GM19043 (cell line): Measurements from ENCODE around the gene MRPL23.

Experiments
- ATAC-seq: cut with Tn5 transposase; IDR thresholded peaks from one replicate; pipeline ENCODE4 v1.9.1; 2021; ENCODE audit warnings: low read depth; ENCODE audit not compliant: unreplicated experiment

The MRPL23 gene

DNA sequence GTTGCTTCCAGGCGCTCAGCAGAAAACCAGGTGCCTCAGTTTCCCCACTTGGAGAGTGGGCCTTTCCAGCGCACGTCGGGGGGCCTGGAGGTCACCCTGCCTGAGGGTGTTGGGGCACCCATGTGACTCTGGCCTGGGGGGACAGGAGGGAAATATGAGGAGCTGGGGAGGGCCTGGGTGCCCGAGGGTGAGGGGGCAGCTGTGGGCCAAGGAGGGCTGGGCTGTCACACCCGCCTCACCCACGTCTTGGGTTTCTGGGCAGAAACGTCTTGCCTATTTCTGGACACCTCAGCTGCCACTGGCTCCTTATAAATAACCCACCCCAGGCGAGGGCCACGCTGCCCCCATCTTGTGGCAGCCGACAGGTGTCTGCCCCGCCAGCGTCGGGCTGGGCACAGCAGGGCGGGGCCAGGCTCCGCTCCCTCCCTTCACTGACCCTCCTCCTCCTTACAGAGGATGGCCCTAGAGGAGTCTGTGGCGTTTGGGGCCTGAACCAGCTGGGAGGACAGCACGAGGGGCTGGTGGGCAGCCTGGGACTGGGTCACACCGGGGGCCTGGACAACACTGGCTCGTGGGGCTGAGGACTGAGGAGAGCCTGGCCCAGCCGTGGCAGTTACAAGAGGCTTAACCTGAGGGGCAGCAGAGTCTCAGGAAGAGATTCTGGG lies 26.1 kb upstream of the MRPL23 start:
- ATAC-seq: no peak

DNA sequence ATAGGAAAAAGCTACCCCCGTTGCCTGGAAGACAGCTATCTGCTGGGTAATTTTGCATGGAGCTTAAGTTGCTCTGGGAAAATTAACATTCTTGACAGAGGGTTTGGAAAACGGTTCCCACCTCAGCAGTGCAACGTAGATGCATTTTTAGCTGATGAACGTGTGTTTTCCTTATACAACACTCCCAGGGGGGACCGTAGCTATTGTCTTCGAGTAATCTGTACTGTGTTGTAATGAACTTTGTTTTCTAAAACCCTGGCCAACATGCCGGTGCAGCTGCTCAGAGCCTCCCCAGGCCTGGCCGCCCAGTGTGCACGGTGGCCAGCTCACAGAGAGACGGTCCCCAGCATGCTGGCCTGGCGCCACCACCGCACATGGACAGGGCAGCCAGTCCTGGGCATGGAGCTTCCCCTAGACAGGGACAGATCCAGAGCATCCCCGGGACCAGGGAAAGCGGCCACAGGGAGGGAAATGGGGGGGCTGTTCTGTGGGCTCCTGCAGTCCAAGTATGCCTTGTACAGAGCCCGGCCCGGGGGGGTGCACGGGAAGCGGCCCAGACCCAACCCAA lies 25.5 kb upstream of the MRPL23 start:
- no peak for ATAC-seq

DNA sequence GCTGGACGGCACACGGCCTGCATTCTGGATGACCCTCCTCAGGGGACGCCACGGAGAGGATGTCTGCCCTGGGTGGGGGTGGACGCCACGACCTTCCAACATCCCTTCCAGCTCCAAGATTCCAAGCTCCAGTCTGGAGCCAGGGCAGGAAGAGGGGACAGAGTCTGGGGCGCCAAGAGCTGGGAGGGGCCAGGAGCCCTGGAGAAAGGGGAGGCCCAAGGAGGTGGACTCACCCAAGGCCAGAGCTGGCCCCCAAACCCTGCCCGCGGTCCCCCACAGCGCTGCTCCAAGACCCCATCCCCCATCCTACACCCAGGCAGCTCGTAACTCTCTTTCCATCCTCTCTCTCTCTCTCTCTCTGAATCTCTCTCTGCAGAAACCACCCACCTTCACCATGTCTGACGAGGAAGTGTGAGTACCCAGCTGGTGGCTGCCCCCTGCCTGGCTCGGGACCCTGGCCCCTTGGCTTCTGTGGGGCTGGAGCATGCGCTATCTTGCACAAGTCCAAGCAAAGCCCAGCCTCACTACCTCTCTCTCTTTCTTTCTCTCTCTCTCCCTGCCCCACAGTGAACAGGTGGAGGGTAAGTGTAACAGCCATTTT lies 24.6 kb upstream of the MRPL23 start:
- no peak for ATAC-seq

DNA sequence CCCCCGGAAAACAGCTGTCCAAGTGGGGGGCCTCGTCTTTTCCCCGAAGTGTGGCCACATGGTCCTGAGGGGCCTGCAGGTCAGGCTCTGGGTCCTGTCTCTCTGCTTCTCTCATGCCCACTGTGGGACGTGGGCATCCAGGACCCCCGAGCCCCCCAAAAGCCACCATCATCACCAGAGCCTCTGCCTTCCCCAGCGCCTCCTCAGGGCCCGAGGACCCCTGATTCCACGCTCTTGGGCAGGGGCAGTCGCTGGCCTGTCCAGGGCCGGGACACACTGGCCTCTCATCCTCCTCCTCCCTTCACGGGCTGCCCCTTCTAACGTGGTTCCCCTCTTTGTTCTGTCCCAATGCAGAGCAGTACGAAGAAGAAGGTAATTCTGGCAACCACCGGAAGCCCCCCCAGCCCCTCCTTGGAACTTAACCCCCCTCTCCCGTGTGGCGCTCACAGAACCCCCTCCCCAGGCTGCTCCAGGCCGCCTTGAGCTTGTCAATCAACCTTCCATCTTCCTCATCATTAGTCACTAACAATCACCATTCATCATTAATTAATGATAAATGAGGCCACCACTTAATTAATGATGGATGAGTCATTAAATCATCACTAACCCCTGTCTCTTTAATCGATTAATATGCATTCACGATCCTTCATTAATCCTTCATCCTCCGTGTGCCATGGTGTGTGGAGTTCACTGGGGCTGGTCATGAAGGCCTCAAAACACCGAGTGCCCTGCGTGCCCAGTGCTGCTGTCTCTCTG lies 23.8 kb upstream of the MRPL23 start:
- no peak for ATAC-seq

DNA sequence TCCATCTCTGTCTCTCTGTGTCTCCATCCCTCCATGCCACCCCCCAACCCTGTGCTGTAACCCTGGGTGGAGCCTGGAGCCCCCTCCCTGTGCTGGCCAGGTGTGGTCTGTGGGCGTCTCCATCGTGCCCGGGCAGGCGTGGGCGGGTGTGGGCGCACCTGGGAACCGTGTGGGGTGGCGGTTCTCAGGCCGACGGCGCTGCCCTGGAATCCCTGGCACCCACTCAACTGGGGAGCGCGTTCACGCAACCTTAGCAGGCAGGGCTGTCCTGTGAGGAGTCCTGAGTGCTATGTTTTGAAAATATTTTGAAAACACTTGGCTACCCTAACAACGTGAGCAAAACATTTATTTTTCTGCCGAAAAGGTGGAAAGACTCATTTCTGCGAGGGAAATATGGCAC lies 23.0 kb upstream of the MRPL23 start:
- ATAC-seq: no peak

DNA sequence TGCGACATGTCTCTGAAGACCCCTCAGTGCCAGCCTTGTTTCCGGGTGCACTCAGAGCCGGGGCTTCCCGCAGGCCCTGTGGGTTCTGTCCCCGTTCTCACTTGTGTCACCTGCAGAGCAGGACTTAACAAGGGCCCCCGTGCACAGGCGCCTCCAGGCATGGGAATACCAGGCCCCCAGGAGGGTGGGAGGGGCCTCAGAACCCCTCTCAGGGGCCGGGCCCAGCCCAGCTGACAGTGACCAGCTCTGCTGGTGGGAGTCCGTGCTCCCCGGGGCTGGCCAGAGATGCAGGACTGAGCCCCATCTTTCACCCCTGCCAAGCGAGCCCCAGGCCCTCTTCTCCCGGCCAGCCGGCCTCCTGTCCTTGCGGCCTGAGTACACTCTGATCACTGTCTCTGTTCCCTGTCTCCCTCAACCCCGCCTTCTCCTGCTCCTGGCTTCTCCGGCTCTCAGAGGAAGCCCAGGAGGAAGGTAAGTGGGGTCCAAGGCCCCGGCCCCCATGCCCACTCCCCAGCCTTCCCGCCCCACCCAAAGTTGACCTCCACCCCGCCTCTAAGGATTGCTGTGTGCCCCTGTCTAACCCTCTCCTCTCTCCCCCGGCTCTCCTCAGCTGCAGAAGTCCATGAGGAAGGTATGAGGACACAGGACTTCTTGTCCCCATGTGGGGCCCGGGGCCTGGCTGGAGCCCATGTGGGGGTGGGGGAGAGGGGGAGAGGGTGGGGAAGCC lies 22.3 kb upstream of the MRPL23 start:
- ATAC-seq: no peak

DNA sequence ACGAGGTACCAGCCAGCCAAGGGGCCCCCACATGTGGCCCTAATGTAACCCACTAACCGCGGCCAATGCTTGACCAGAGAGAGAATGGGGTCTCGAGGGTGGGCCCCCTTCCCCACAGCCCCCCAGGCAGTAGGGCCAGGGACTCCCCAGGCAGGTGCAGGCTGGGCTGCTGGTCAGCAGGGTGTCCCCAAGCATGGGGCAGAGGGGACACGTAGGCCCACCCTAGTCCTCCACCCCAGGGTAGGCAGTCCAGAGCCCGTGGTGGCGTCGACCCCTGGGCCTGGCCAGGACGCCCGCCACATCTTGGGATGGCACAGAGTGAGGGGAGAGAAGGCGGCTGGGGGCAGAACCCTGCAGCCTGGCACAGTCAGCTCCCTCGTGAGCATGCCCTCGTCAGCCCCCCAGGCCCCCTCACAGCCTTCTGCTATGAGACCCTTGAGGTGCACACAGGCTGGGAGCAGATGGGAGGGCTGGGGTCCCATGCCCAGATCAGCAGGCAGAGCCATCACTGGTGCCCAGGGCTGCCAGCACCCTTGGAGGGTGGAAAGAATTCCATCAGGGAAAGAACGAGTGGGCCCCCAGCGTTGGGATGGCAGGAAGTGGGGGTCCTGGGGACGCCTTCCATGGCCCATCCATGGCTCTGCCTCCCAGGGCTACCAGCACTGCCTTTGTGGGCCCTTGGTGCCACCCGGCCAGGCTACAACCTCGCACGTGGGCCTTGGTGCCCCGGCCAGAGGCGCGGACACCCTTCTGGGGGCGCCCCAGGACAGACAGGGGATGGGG lies 21.6 kb upstream of the MRPL23 start:
- ATAC-seq: no peak

DNA sequence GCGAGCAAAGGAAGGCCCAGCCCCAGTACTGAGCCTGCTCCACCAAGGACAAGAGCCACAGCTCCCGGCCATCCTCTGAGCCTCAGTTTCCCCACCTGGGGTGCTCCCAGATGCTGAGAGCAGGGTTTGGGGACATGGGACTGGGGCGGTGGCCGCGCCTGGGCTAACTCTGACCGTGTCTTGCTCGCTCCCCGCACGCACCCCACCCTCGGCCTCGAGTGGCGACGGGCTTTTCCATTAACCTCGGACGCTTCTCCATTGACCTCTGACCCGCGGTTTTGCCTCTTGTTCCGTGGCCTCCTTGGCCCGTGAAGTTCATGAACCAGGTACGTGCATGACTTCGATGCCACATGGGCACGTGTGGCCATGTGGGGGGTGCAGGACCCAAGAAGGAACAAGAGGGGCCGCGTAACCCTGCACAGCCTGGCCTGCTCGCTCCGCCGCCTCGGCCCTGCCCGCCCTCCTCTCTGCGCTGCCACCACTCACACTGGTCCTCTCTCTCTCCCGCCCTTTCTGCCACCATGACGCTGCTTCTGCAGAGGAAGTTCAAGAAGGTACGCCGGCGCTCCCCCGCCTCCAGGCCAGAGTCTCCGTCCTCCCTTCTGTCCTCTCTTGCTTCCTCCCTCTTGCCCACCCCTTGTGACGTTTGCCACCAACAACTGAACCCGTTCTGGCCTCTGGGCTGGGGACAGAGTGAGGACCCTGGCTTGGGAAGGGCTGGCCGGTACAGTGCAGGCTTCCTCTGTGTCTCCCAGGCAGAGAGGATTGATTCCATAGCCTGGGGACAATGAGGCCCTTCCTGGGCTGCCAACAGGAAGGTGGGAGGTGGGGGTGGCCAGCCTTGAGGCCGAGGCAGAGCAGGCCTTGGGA lies 20.7 kb upstream of the MRPL23 start:
- no peak for ATAC-seq

DNA sequence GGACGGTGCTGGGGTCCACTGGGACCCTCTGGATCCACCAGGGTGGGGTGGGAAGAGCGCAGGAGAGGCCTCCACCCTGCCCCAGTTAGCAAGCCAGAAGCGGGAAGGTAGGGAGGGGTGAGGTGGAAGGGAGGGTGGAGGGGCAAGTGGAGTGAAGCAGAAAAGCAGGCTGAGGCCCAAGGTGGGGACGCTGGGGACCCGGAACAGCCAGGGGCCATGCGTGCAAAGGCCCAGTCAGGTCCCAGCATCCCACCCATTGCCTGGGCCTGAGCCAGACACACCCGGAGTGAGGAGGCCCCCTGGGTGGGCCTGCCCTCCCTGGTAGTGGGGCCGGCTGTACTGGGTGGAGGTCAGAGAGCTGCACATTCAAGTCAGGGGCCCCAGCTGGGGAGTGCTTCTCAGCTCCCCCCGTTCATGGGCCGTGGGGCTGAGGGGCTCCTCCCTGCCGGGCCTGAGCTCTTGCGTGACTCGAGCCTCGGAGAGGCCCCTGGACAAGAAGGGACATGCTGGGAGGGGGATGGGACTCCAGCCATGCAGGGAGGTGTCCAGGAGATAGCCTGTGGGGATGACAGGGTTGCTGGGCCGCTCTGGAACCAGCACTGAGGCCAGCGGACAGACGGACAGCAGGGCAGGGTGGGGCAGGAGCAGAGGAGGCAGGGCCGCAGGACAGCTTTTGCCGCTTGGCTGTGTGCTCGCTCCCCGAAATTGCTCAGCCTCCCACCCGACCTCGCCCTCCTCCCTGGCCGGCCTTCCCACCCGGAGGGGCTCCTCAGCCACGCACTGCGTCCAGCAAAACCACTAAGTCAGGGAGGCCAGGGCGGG lies 19.9 kb upstream of the MRPL23 start:
- ATAC-seq: no peak

DNA sequence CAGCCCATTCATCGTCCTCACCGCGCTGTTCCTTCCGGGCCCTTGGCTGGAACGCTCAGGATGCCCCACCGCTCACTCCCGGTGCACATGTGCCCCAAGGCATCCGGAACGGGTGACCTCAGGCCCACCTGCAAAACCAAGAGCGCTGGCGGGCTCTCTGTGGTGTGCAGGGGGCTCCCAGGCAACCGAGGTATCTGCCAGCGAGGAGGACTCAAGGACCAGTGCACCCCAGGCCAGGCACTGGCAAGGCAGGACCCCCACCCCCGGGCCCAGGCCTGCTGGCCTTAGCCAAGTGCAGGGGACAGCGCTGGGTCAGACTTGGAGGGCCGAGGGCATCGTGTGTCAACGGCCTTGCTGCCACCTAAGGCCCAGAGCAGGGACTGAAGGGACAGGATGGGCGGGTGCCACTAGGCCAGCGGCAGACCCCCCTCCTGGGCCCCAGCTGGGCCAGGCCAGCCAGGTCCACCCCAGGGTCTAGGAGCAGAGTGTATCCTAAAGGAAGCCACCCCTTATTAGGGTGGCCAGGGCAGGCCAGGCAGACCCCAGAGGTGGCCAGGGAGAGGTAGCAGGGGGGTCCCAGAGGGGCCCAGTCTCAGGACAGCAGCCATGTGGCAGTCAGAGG lies 19.2 kb upstream of the MRPL23 start:
- no peak for ATAC-seq

DNA sequence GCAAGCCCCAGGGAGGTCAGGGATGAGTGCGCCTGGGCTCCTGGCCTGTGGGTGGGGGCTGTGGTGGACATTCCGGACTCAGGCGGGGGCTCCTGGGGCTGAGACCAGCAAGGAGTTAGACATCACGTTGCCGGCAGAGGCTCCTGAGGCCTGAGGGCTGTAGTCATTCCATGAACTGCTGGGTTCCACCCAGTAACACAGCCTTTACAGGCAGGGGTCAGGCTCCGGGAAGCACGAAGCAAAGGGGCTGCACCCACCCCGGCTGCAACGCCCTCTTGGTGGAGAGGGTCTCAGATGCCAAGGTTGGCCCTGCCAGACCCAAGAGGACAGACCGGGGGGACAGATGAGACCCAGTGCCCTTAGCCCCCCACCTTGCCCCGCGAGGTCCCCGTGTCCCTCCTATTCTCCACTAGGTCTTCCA lies 18.7 kb upstream of the MRPL23 start:
- ATAC-seq: no peak

DNA sequence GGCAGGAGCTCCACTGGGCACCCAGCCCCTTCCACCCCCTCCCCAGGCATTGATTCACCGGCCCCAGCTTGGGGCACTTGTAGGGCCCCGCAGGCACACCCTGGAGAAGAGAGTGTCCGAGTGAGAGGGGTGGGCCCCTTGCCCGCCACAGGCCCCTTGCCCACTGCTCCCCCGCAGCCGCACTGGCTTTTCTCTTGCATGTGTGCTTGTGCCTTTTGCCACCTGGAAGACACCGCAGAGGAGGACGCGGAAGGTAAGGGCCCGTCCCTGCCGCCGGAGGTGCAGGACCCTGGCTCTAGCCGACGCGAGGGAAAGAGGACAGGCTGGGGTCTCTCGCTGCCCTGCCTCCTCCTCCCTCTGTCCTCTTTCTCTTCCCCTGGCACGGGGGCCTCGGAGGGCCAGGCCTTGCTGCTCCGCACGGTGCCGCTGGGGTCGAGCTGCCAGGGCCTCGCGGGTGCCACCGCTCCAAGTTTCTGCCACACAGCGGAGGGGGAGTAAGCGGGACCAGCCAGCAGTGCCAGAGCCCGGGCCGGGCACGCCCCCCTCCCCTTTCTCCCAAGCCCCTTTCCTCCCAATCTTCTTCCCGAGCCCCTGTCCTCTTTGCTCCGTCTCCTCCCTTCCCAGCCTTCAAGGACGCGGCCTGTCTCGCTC lies 18.1 kb upstream of the MRPL23 start:
- ATAC-seq: no peak

DNA sequence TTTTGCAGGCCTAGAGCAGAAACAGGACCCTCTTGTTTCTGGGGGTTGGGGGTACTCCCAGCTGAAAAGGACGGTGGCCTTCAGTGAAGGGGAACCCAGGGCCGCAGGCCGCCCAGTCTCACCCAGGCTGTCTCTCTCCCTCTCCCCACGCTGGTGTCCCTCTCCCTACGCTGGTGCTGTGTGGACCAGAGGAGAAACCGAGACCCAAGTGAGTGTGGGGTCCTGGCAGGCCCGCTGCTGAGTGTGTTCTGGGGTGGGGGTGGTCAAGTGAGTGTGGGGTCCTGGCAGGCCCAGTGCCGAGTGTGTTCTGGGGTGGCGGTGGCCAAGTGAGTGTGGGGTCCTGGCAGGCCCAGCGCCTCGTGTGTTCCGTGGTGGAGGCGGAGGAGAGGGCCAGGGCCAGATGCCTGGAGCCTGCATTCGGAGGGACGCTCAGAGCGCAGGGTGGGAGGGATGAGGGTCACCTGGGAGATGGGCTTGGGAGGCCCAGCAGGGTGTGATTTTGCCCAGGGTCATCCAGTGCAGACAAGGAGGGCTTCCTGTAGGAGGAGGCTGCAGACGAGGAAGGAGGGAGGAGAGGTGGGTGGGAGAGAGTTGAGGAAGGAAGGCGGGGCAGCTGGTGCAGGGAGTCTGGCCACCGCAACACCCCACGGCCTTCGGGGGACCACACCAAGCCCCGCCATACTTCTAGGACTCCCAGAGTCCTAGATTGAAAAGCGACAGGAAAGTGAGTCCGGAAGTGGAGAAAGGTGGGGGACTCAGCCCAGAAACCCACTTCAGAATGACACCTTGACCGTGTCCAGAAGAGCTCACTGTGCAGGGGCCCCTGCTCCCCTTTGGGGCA lies 17.3 kb upstream of the MRPL23 start:
- ATAC-seq: no peak

DNA sequence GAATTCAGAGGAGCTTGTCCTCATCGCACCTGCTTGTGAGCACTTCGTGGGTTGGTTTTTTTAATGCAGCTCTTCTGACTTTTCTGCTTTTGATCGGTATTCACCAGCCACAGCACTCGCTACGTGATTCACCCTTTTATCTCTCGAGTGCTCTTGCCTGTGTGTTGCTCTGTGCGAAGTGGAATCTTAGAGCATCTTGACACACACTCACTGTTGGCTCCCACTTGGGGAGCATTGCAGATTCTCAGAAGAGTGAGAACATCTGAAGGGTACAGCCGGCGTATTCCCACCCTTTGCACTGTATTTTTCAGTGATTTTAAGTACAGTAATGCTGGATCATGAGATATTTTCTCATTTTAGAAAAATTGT lies 16.7 kb upstream of the MRPL23 start:
- no peak for ATAC-seq

DNA sequence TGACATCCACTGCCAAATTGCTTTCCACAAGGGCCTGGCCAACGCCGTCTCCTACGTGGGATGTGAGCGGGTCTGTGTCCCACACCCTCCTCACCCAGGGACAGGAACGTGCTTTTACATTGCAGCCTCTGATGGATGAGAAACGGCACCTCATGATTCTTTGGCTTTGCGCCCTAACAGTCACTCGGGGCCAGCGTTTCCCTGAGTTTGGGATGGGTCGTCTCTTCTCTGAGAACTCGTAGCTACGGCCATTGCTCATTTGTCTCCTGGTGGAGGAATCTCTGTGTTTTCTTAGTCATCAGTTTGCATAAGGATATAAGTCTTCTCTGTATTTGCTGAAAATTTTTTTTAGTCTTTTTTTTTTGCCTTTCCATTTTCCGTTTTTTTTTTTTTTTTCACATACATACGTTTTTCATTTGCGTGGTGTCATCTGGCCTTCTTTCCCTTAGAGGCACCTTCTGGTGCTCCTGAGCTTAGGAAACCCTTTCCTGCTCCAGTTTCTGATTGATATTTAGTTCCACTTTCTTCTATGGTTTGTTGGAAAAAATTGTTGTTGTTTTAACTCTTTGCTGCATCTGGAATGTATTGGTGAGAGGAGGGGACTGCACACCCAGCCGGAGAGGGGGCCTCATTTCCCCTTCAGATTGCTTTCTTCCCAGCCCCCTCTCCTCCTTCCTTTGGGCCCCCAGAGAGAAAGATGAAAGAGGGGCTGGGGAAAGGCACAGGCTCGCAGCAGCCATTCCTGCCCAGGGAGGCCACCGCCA lies 15.6 kb upstream of the MRPL23 start:
- no peak for ATAC-seq

DNA sequence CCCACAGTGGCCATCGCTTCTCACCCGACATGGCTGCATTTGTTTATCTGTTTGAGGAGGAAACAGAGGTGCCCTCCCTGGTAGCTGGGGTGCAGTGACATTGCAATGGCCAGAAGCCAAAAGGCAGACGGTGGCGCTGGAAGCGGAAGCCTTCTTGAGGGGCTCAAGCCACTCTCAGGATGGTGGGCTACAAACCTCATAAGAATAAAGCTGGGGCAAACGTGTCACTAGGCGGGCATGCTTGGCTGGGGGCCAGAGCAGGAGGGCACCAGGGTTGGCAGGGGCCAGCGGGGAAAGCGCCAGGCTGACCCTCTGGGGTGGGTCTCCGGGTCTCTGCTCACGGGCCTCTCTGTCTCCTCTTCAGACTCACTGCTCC lies 15.0 kb upstream of the MRPL23 start:
- ATAC-seq: no peak
